HG03060 (cell line): ENCODE results near the gene TPPP2.

Experiments
- ATAC-seq: cut with Tn5 transposase; IDR thresholded peaks from one replicate; pipeline ENCODE4 v1.9.1; 2021; ENCODE audit warnings: low read depth, moderate number of reproducible peaks; ENCODE audit not compliant: unreplicated experiment

Gene TPPP2

DNA sequence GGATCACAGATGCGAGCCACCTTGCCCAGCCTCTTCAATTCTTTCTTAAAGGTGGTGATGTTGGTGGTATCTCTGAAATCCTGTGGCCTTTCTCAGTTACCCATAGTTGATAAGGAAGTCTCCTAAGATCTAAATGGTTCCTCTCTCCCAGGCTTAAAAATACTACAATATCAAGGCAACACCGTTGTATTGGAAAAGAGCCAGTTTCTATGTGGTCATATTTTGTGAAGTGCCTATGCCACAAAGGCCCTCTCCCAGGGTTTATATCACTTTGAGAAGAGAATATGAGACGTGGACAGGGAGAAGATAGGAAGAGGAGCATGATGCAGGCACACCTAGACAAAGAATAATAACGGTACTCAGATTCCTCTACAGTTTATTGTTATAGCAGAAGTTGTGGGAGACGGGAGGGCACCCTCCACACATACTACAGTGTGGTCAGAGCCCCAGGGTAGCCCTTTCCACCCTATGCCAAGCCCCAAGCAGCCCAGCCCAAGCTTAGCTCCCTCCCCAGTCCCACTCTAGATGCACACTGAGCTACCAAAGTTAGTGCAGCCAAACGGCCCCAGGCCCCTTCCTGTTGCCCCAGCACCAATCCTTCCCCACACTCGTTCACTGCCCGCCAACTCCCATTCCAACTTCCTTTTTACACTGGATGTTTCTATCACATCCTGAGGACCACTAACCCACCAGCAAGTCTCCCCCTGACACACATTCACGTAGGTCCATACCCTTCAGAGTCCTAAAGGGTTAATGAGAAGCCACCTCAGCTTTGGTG, 13.4 kb upstream of the TPPP2 start:
- no peak for ATAC-seq

DNA sequence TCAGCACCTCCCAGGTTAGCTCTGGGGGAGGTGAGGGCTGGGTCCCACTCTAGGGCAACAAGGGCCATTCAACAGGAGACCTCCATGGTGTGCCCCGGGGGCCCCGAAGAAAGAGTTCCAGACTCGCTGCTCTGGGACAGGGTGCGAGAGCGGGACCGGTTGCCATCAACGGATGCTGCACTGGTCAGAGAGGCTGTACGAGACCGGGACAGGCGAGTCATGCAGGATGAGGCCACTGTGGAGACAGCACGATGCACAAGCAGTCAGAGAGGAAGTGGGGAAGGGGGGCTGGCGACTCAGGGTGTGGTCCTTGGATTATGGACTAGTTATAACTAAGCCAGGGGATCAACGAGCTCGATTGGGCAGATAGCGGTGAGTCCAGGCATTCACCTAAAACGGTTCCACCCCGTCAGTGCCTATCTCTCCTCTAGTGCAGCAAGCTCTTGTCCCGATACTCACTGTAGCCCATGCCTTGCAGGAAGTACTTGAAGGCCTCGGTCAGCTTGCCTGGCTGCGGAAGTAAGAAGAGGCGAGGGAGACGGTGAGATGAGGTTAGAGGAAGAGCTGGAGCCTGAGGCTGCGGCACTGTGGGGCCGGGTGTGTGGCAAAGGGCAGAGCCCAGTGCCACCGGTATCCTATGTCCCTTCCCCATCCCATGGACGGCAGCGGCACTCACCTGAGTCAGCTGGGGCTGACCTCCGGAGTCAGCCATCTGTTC, 12.3 kb upstream of the TPPP2 start:
- ATAC-seq, result no peak

DNA sequence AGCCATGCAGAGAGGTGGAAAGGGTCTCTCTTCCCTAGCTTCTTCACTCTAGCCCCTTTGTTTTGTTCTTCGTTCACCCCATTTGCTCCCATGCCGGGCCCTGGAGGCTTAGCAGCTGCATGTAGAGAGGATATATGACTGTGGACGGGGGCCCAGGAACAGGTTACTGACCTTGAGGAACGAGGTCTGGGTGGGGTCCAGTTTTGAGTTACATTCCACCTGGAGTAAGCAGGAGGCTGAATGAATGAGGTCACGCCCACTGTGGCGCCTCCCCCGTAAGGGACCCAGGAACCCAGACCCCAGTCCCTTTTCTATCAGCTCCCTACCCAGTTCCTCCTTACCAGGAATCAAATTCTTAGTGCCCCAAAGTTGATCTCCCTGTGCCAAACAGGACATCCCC, 11.7 kb upstream of the TPPP2 start:
- ATAC-seq, result no peak

DNA sequence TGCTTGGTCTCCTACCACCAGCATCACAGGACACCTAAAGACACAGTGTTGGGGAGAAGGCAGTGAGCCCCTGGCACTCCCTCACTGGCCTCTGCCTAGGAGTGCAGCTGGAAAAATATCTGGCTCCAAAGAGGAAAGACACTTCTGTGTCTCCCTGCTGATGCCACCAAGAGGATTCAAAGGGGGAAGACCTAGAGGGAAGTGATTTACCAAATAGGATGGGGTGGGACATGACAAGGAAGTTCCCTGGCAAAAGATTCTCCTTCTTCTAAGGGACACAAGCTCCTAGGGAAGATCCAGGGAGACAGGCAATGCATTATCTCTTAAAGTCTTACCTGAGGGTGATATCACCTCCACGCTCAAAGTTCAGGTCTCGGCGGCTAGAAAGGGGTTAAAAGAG, 11.2 kb upstream of the TPPP2 start:
- no peak for ATAC-seq

DNA sequence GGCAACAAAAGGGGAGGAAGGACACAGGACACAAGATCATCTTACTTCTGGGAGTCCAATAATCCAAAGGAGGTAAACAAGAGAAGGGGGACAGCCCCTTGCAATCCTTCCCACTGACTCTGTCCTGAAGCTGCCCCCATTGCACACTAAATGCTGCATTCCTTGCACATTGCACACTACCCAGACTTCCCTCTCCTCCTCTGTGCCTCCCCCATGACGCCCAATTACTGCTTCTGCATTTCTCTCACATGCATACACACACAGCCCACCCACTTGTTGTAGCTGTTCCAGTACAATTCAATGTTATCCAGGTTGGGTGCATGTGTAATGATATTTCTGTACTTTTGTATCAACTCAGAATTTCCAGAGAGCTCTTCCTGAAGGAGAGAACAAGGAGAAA, 10.7 kb upstream of the TPPP2 start:
- no peak for ATAC-seq

DNA sequence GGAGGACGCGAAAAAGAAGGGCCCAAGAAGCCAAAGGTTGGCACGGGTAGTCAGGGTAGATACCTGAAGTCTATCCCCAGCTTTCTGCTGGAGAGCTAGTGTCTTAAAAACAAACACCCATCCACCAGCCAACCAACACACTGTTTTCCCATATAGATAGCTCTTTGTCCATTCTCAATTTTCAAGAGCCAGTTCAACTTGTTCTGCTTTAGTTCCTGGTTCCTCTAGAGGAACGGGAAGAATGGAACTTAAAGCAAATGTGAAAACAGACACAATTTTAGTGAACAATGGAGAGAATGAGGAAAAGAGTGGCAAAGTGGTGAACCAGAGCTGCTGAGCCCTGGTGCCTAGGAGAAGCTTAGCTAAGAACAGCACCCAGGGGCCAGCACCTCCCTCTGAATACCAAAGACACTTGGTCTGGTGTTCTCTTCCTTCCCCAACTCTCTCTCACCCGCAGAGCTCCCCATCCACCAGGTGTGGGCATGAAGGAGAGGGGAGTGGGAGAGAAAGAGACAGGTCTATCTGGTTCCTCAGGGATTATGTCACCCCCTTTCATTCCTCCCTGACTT, 9.0 kb upstream of the TPPP2 start:
- no peak for ATAC-seq

DNA sequence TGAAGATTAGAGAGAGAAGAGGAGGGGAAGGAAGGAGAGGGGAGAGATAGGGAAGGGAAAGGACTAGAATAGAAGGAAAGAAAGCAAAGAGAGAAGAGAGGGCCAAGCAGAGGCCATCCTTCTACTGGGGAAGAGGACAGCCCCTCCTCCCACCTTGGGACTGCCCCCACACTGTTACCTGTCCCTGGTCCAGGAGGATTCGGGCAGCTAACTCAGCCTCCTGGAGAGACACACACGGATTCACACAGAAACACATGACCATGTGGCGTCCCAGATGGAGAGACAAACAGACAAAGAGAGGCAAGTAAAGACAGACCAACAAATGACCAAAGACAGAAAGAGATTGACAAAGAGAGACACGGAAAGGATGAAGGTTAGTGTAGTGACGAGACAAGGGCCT, 7.3 kb upstream of the TPPP2 start:
- no peak for ATAC-seq

DNA sequence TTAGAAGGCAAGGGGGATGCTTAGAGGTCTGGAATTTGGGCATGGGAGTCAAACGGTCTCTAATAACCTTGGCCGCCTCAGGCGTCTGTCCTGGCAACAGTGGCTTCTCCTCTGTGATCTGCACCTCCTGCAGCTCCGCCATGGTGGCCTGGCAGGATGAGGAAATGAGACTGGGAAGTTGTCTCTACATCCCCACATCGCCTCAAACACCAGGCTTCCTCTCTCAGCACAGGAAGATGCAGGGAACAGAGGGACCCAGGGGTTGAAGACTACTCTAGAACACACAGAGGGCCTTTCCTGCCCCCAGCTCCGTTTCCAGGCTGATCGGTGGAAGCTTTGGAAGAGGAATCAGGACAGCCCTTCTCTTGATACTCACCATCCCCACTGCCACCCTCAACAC, 6.8 kb upstream of the TPPP2 start:
- ATAC-seq, result no peak

DNA sequence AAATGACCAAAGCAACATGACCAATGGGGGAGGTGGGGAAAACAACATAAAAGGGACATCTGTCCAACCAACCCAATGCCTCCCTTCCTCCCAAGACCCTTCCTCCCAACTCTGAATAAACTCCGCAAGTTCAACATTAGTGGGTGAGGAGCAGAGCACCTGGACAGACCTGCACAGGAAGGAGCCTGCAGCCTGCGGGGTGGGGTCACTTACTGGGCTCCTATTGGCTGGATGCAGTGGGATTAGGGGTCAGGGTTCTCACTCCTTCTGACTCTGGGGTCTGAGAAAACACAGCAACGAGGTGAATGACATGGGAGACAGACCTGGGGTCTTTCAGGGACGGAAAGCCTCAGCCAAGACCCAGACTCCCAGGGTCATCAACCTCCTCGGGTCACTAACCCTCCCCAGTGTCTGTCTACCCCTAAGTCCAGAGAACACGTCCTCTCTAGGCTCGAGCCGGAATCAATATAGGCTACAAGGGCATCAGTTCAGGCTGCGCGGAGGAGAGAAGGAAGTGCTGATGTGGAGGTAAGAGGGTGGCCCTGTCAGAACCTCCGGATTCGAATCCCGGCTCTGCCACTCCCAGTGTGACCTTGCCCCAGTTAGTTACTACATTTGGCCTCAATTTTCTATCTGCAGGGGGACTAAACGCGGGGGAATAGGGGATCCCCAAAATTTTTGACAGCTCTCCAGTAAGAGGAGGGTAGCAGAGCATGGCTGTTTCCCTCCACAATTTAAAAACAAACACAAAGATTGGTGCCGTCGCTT, 6.0 kb upstream of the TPPP2 start:
- ATAC-seq, result no peak

DNA sequence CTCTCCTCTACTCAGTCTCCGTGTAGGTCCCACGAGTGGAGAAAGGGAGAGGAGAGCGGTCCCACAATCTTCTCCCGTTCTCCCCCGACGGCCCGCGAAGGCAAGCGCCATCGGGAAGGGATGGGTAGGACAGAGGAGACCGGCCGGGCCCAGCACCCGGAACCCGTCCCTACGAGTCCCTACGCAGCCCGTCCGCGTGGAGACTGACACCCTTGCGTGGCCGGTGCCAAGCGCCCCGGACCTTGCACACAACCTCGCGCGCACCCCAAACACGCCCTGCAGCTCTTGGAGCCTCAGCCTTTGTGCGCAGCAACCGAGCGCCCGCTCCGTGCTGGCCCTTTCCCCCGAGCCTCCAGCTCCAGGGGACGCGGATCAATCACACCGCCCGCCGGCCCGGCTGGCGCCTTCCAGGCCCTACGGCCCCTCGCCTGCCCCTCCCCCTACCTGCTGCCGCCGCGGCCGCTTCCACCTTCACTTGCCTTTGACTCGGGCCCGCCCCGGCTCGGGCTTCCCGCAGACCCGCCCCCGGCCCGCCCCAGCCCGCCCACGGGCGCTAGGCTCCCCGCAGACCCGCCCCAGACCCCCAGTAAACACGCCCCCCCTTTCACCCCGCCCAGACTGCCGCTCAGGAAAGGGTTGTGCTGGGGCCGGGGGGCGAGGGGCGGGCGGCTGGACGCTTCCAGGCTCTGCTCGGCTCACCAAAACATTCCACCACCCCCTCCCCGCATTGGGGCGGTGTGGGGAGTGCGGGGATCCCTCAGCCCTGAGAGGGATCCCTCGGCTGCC, 5.2 kb upstream of the TPPP2 start, which contains the start of gene NDRG2:
NDRG2 (minus strand) TSS at position 477 of the 786 bp plus-strand sequence. CDS start 1,746 bp downstream, outside the sequence.
- no peak for ATAC-seq

DNA sequence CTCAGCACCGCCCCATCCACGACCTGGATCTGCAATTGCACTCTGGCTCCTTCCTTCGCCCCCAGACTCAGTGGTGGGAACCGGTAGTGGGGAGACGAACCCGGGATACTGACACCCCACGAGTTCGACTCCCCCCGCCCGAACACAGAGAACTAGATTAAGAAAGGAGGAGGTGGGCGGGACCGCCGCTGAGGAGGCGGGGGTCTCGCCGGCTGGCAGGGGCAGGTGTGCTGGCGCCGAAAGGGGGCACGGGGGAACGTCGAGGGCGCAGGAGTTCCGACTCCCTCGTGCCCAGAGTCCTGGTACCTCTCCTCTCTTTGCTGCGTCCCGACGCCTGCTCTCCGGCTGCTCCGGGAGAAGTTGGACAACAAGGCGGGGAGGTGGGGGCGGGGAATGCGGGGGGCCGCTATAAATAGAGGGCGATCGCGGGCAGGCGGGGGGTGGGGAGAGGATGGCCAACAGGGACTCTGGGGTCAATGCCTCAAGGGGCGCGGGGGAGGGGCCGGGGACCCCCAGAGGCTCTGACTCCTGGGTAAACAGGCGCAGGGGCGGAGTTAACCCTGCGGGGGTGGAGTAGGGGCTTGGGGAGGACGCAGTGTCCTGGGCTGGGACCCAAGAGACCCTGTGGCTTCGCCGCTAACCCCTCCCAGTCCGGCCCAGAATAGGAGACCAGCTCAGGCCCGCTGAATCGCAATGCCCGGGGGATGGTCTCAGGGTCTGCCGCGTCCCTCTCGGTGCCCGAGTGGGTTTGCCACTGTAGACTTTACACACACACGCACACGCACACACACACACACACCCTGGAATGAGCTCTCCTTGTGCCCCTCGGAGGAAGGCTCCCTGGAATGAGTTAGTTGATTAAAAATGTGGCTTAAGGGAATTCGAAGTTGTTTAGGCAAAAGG, 4.4 kb upstream of the TPPP2 start:
- no peak for ATAC-seq

DNA sequence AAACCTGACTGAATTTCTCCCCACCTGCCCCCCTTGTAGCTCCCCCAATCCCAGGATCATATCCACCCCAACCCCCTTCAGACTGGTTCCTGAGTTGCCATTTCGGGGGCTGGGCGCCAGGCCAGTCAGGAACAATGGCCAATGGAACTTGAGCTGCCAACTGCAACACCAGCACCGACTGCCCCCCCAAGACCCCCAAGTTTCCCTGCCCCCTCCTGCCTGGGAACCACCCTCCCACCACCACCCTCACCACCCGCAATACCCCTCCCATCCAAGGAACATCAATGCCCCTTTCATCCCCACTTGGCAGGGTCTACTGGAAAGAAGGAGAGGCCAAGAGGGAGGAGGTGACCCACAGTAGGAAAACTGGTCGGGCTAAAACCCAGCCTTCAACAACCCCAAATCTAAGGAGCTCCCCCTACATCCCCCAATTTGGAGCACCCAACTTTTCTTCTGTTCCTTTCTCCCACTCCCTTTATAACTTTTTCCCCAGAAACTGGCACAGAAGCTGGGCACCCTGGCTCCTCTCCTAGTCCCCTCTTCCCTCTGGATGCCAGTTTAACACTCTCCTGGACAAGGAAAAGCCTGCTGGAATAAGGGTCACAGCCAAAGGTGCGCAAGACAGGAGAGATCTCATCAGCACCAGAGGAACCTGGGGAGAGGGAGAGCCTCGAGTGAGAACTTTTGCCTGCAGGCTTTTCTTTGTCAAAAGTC, 3.6 kb upstream of the TPPP2 start:
- no peak for ATAC-seq

DNA sequence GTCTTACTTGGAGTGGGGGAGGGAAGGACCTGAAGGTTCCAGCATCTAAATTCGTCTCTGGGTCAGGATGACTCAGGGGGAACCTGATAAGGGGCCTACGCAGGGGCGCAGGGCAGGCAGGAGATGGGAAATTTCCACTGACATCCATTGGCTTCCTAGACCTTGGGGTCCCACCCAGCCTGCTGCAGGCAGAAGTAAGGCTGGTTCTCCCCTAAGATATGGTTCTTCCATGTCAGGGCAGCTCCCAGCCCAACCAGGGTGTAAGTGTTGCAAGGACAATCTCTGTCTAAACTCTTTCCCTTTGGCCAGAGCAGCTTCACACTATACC, 3.1 kb upstream of the TPPP2 start:
- no peak for ATAC-seq

DNA sequence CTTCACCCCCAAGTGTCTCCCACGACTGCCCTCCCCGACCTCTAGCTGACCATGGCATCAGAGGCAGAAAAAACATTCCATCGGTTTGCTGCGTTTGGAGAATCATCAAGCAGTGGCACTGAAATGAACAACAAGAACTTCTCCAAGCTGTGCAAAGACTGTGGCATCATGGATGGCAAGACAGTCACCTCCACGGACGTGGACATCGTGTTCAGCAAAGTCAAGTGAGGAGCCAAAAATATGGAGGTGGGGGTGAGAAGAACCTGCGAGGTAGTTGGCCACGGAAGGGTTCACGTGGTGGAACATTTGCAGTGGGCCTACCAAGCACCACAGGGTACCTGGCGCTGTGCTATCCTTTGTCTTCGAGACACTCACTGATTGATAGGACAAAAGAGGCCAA, 514 bp downstream of the TPPP2 start:
- ATAC-seq, result no peak

DNA sequence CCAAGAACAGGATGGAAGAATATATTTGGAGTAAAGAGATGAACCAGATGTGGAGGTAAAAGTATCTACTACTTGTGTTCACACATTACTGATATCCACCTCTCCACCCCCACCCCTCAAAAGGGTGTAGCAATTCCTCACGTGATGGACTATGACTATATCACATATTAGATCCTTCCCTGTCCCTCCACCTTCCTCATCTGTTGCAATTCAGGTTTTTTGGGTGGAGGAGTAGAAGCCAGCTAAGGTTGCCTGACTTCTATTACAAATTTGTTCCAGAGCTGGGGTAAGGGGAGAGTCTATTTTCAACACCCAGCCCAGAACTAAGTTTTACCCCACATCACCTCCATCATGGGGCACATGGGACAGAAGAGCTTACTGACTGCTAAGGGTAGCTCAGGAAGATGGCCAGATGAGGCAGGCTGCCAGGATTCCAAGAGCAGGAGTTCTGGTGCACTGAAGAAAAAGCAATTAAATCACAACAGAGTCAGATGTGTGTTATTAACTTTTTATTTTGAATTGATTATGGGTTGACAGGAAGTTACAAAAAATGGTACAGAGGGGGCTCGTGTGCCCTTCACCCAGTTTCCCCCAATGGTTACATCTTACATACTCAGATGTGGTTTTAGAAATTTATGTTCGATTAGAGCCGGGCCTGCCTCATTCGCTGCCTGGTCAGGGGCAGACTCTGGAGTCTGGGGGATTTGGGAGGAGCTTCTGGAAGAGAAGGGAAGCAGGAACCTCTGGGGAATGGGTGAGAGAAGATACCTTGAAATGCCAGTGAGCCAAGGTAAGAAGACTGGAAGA, 2.5 kb downstream of the TPPP2 start:
- ATAC-seq, result no peak

DNA sequence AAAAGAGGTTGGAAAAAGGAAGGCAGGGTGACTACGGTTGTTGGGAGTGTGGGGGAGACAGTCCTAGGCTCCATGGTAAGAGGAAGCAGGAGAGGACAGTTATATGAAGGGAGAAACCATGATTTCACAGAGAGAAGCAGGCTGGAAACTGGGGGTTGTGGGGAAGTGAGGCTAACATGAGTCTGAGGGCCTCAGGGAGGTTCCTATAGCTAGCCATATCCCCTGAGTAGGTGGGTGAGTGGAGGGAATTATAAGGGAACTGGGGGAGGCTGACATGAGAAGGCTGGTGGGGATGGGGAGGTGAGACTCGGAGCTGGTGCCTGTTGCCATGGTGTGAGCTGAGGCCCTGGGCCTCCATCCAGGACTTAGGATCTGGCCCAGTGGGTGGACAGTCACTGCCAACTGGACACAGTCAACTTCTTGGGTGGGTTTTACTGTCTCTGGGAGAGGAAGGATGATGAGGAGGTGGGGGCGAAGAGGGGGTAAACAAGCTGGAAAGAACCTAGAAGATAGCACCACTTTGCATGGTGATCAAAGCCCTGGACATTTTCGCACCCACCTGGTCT, 3.2 kb downstream of the TPPP2 start:
- no peak for ATAC-seq

DNA sequence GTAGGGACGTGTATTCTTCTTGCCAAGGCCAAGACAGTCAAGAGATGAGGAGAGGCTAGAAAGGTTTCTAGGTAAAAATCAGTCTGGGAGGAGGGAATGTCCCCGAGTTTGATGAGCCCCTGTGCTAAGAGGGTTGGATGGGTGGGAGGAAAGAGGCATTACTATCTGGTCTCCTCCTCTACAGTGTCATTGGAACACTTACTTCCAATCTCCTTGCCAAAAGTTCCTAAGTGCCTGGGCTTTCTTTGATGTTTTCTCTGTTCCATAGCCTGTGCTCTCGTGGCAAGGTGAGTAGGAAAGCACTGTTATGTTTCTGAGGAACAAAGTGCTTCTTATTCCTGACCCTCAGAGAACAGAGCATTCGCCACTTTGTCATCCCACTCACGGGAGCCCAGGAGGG, 4.7 kb downstream of the TPPP2 start, which contains the start of gene RNASE13:
RNASE13 (minus strand) TSS at position 101 of the 400 bp plus-strand sequence. CDS start 519 bp downstream, outside the sequence.
- no peak for ATAC-seq
